GM21526 (cell line): ENCODE results near the gene GALT.

Source experiments
- ATAC-seq: cut with Tn5 transposase; IDR thresholded peaks from one replicate; pipeline ENCODE4 v1.9.1; 2021; ENCODE audit warnings: moderate library complexity; ENCODE audit not compliant: unreplicated experiment, low FRiP score

Gene GALT

DNA sequence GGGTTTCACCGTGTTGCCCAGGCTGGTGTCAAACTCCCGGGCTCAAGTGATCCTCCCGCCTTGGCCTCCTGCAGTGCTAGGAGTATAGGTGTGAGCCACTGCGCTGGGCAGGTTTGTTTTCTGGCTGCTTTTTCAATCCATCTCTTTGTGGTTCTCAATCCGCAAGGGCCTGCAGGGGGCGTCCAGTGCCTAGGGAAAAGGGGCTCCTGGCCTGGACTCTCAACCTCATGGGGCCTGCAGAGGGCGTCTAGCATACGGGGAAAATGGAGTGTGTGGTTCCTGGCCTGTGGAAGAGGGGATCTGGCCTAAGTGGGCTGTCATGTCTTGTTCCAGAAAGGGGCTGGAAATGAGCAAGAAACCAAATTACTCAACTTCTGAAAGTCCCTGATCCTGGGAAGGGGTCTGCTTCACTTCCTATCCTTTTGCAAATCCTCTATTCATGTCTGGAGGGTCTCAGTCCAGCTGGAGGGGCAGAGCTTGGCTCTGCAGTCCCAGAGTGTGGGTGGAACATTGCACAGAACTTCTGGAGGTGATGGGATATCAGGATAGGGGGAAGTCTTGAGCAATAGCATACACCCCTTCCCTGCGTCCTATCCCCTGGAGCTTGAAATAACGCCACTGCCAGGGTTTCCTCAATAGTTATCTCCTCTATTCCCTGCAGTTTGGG is 28.7 kb downstream of the GALT start:
- no peak for ATAC-seq

DNA sequence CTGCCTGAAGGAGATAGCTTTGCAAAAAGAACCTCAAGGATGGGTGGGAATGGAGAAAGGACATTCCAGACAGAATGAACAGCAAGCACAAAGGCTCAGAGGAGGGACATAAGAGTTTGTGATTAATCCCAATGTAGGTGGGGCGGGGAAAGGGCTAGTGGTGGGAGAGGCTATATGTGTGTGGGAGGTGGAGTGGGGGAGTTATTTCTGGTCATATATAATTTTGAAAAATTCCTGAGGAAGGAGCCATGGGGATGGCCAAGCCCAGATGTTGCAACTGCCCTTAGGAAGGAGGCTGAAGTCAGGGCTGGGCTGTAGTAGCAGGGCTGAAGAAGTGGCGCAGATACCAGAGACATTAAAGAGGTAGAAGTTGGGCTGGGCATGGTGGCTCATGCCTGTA is 29.4 kb downstream of the GALT start:
- ATAC-seq, result no peak

DNA sequence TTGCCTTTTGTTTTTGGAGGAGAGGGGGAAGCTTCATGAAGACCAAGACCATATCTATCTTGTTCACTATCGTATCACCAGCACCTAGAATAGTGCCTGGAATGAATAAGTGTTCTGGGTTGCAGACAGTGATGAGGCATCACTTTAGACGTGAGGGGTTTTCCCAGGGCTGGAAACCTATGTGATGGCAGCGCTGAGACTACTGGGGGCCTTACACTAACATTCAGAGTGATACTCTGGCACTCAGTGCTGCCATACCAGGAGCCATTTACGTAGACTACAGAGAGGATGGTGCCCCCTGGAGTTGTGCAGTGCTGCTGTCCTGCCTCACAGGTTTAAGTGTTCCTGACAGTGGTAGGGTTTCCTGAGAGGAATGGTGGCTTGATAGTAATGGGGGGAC is 37.7 kb downstream of the GALT start:
- ATAC-seq, result no peak

DNA sequence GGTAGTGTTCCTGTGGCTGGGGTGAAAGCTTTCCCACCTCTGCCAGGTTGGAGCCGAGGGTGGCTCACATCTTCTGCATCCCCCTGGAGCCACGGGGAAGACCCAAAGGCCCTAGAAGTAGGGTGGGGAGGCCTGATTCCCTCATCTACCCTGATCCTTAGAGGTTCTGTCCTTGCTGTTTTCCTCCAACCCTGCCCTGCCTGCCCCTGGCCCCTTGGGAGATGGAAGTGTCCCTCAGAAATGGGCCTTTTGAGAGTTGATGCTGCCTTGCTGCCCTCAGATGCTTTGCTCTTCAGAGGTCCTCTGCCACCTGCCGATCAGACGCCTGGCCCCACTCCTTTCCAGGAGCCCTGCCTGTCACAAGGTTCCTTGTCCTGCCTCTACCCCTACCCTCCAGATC is 38.3 kb downstream of the GALT start:
- ATAC-seq, result no peak

DNA sequence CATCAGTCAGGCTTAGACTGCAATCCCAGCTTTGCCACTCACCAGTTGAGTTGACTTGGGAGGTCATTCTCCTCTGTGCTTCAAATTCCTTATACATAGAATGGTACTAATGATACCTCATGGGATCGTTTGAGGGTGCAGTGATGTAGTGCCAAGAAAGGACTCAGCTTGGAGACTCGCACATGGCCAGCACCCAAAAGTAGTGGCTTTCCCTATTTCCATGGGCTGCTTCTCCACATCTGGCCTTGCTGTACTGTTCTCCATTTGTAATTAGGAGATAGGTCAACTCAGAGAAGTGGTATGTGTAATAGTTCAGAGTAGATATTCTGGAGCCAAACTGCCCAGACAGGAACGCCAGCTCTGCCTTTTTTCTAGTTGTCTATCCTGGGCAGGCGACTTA is 39.1 kb downstream of the GALT start:
- ATAC-seq, result no peak

DNA sequence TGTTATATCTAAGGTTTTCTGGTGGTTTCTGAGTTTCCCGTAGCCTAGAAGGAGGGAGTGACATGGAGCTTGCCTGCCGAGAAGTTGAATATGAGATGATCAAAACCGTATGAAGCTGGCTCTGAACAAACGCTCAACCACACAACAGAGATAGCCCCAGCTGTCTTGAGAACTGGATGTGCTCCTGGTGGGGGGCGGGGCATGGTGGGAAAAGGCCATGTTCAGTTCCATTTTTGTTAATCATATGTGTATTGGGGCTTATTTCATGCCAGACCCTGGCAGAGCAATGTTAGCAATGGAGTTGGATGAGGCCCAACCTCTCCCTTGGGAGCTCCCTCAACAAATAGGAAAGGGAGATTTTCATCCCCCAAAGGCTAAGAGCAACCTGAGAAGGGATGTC is 39.8 kb downstream of the GALT start:
- no peak for ATAC-seq

DNA sequence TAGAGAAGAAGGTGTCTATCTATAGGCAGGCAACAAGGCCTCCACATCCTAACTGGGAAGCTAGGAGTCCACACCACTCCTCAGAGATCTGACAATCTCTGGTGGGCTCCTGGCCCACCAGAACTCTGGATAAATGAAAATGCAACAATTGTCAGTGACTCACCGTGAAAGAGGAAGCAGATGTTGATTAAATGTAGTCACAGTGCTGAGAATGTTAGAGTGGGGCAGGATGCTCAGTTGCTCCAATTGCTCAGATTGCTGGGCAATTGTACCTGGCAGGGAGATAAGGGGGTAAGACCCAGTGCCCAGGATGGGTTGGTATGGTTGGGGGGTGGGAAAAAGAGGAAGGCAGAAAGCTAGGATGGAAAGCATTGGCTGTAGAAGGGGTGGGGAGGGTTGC is 40.3 kb downstream of the GALT start:
- ATAC-seq, result no peak

DNA sequence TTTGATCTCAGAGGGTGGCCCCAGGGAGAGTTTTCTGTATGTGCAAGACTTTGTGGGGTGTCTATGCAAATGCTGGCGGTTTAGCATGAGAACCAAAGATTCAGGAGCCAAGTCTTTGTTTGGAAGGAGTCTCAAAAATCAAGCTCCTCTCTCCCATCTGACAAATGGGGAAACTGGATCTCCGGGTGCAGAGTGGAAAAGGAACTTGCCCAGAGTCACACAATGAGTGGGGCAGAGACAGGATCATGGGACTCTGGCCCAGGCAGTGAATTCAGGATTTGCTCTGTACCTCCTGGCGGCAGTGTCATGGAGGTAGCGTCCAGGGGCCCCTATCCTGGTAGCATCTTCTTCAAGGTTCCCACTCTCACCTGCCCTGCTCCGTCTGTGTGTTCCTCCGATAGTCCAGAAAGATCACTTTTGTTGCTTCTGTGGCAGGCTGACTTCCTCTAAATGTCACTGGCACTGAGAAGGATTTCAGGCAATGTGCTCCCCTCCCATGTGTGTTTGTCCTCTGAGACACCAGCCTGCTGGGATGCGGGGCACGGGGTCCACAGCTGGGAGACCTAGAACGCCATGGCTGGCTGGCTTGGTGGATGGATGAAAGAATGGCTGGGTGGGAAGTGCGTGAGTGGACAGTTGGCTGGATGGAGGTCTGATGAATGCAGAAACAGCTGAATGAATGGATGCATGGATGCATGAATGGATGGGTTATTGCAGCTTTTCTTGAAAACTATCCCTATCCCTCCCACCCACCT is 41.0 kb downstream of the GALT start:
- no peak for ATAC-seq

DNA sequence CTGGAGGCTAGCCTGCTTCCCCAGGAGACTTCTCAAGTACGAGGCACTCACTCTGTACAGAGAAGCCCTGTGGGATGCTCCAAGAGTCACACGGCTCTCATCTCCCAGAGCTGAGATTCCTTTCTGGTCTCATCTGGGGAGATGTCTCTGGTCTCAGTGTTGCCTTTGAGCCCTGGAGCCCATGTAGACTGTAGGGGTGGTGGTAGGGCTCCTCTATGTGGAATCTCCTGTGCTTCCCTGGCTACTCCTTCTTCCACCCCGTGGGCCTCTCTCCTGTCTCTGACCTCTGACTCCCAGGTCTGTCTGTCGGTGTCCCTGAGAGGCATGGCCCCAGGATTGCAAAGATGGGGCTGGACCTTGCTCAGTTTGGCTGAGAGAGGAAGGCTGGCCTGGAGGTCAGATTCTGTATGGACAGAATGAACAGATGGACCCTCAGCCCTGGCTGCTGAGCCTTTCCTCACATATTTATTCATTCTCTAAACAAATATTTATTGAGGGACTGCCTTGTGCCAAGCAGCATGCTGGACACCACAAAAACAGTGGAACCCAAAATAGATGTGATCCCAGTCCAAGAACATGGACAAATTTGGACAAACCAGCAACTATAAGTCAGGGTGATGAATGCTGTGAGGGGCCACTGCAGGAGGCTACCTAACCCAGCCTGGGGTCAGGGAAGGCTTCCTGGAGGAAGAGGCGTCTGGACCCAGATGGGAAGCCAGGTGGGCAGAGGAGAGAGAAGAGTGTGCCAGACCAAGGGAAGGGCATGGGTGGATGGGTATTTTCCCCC is 42.0 kb downstream of the GALT start:
- no peak for ATAC-seq

DNA sequence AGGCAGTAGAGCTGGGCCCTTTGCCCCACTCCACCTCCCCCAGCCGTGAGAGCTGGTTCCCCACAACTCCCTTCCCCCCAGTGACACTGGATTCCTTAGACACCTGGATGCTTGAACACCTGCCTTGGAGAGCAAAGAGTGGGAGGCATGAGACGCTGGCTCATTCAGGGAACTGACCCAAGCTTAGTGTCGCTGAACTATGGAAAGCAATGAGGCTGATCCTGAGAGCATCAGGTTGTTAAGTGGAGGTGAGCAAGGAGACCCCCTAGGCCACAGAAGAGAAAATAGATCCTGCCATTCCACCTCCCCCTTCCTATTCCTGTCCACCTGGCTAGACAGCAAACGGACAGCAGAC is 42.6 kb downstream of the GALT start:
- no peak for ATAC-seq

DNA sequence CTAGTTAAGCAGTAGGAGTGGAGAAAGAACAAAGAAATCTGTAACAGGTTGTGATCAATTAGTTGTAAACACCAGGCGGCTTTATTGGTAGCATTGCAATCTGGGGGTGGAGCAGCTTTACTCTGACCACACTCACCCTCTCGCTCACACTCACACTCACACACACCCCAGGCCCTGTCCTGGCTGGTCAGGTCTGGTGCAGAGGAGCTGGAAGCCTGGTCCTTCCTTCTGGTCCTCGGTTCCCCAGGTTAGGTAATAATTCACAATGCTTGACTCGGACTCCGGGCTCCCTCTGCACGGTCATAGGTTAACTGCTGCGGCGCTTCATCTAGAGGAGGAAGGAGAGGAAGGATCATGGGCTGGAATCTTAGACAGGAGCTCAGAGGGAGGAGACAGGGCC is 43.0 kb downstream of the GALT start:
- no peak for ATAC-seq

DNA sequence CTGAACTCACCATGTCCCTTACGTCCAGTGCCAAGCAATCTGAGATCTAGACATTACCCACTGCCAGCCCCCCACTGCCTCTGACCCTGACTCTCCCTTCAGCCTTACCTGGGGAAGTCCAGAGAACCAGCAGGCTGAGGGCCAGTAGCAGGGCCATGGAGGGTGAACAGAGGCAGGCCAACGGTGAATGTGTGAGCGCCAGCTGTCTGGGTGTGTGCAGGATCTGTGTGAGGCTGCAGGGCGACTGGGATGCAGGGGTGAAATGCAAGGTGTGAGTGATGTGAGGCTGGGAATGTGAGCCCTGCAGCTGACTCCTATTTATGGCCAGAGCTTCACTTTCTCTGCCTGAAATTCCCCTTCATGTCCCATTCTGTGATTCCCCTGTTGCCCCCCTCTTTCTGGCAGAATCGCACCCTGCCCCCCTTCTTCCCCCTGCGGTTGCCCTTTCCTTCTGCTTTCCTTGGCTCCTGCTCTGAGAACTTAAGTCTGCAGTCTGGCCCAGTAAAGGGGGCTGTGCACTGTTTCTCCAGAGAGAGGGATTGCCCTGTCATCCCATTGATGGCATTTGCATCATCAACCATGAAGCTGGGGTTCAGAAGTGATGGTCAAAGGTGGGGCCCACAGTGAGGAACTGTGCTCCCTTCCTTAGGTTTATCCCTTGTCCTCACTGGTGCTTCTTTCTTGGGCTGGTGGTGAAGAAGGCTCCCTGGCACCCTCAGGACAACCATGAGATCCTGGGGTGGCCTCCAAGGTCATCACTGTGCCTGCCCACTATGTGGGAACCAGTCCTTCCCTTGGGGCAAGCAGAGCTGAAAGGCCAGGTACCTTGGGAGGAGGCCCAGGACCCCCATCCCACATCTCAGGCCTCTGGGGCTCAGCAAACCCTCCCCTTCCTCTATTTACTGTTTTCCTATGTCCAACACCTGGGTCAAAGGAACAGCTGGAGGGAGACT is 44.8 kb downstream of the GALT start, which contains the start of gene CCL19:
TSS of gene CCL19 (minus strand) at position 294 of the 953 bp plus-strand sequence. CDS start at position 157, 137 bp downstream.
- no peak for ATAC-seq

DNA sequence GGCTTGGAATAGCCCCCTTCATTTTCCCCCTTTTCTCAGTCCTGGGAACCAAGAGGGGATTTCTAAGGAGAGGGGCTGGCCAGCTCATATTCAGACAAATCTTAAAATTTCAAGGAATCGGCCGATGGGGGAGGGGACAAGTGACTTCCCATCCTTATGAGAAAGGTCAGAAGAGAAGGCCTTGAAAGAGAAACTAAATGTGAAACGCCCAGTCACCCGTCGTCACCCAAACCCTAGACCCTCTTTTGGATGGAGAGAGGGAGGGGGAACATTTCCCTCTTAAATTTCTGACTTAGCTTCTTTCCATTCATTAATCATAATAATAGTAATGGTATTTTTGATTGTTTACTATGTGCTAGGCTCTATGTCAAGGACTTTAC is 45.5 kb downstream of the GALT start:
- ATAC-seq, result no peak

DNA sequence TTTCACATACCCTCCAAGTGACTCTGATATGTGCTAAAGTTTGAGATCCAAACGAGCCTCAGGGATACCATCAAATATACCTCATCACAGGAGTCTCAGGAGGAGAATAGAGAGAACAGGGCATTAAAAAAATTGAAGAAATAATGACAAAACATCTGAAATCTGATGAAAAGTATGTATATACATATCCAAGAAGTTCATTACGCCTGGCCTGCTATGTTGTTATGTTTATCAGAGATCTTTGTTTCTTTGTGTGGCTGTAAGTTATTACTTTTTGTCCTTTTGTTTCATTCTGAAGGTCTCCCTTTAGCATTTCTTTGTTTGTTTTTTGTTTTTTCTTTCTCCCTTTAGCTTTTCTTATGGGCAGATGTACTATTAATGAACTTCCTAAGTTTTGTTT is 47.1 kb downstream of the GALT start:
- no peak for ATAC-seq

DNA sequence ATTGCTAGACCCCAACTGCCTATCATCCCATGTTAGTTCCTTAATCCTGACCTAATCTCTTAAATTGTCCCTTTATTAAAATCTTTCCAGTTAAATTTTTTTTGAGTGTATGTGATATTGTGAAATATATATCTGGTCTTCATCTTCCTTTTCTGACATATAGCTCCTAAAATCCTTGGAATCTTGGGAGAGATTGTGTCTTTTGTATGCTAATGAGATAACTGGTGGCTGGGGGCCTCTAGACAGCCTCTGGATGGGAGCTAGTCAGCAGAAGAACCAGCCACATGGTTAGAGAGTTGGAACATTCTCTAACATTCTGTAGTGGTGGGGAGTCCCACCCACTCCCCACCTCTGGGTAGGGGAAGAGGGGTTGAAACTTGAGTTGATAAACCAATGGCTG is 48.3 kb downstream of the GALT start:
- no peak for ATAC-seq
